GM12891 (cell line): Measurements from ENCODE around the gene DDX41. TPM values are rescaled to one million over a fixed set of nuclear protein-coding genes. Genes with fewer than 3 reads are reported as not detected.
A peak's percentile ranks its signal among the peaks of the same experiment; 100 is the strongest.
"Not testable (repeated sequence)": the region's sequence is repeated elsewhere in the genome, so short reads cannot be mapped to it uniquely, and the experiment has no call there.

Experiments
- DNase-seq: peaks from one replicate; pipeline ENCODE4 v3.0.0; 2011; ENCODE audit warnings: low spot score; ENCODE audit not compliant: insufficient read length
- FAIRE-seq: peaks from 2 replicates; lab custom pipeline; 2011; peaks lifted over from hg19 to GRCh38; lab: Jason Lieb, UNC
- PAX5 ChIP-seq: IDR thresholded peaks from 2 replicates; pipeline ENCODE4 v1.6.1; 2011; ENCODE audit warnings: low read length, moderate library complexity, mild to moderate bottlenecking; ENCODE audit not compliant: insufficient read depth, severe bottlenecking
- POLR2A ChIP-seq: IDR thresholded peaks from 2 replicates; pipeline ENCODE4 v1.6.1; 2011; ENCODE audit warnings: low read depth, low read length, control low read depth
- POLR2AphosphoS5 ChIP-seq: IDR thresholded peaks from 2 replicates; pipeline ENCODE4 v1.6.1; 2011; ENCODE audit warnings: low read depth, low read length, control low read depth
- POU2F2 ChIP-seq: IDR thresholded peaks from 2 replicates; pipeline ENCODE4 v1.6.1; 2011; ENCODE audit warnings: low read depth, mild to moderate bottlenecking, control low read depth, low read length, moderate library complexity
- SPI1 ChIP-seq: IDR thresholded peaks from 2 replicates; pipeline ENCODE4 v1.6.1; 2011; ENCODE audit warnings: low read depth, low read length, control low read depth
- TAF1 ChIP-seq: IDR thresholded peaks from 2 replicates; pipeline ENCODE4 v1.6.1; 2011; ENCODE audit warnings: low read depth, low read length, control low read depth
- polyA plus RNA-seq: library from polyadenylated mRNA; unstranded; fragments of >200 nt; gene quantifications from one replicate; pipeline ENCODE4 v1.2.1, GENCODE V29; 2012; ENCODE audit warnings: low read depth, missing spikeins, inconsistent platforms; ENCODE audit not compliant: missing spikeins

DDX41 gene
- 114 TPM for polyA plus RNA-seq

DNA sequence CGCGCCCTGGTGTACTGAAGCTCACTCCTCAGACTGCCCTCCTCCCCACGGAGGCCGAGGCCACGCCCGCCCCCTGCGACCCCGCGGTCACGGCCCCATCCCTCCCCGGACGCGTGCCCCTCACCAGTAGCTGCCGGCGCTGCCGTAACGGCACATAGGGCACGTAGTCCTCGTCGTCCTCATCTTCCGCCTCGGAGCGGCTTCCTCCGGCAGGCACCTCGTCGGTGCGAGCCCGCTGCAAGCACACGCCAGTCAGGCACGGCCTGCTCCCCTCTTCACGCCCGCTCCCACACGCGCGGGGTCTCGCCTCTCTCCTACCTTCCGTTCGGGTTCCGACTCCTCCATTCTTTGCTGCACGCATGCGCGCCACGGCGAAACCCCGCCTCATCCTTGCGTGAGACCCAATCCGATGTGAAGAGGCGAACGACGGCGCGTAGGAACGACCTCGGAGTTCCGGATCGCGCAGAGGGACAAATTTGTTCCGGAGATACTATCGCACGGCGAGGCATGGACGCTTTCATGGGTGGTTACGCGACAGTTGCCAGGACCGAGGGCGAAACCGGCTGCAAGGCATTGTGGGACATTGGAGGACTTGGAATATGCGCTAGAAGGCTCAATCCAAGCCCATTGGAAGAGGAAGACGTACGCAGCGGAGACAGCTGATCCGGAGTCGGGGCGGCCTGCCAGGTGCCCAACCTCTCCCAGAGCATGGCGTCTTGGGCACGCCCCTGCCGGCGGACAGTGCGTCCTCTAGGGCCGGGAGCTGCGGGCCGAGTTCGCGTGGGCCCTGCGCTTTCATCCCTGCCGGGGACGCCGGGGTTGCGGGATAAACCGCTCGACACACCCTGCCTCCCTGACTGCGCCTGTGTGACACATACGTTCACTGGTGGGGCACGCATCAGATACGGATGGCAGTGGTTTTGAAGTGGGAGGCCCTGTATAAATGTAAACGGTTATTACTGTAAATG is at the start of gene DDX41:
TSS of gene DDX41 (minus strand) at position 361 of the 968 bp plus-strand sequence. CDS start at position 345, 16 bp downstream.
- FAIRE-seq (peak; percentile 99), DNase-seq (peak; percentile 99)

DNA sequence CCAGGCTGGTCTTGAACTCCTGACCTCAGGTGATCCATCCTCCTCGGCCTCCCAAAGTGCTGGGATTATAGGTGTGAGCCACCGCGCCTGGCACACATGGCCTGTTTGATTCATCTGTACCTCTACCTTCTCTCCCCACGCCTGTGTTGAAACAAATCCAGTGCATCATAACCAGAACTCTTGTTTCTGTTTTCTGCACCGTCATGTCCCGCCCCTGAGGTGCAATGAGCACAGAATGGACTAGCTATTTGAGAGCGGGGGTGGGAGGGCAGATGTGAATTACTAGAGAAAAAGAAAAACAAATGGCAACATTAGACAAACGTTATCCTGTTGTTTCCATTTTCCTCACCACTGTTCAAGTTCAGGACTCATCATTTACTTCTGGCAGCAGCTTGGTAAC is 48.3 kb upstream of the DDX41 start:
- TF ChIP-seq TAF1: no peak
- TF ChIP-seq SPI1: no peak
- no peak for TF ChIP-seq POU2F2
- no peak for TF ChIP-seq POLR2A
- no peak for TF ChIP-seq PAX5
- no peak for TF ChIP-seq POLR2AphosphoS5
- DNase-seq (no peak), FAIRE-seq (no peak)

More for the DNA sequence above, at the start of gene DDX41:
- TF ChIP-seq POU2F2 (peak; percentile 15; the same call in 1 of the 2 replicates), SPI1 (no peak), PAX5 (no peak), POLR2A (peak; percentile 79), TAF1 (peak; percentile 79), POLR2AphosphoS5 (peak; percentile 89)

DNA sequence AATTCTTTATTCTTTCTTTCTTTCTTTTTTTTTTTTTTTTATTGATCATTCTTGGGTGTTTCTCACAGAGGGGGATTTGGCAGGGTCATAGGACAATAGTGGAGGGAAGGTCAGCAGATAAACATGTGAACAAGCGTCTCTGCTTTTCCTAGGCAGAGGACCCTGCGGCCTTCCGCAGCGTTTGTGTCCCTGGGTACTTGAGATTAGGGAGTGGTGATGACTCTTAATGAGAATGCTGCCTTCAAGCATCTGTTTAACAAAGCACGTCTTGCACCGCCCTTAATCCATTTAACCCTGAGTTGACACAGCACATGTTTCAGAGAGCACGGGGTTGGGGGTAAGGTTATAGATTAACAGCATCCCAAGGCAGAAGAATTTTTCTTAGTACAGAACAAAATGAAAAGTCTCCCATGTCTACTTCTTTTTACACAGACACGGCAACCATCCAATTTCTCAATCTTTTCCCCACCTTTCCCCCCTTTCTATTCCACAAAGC is 42.7 kb upstream of the DDX41 start:
- not testable (repeated sequence) for DNase-seq, FAIRE-seq

GRCh38 chr5:177557796-177558195 is 41.0 kb upstream of the DDX41 start:
- TF ChIP-seq SPI1 (no peak), TAF1 (no peak), POU2F2 (no peak), POLR2AphosphoS5 (no peak), POLR2A (no peak), PAX5 (no peak)
- FAIRE-seq (no peak), DNase-seq (no peak)

DNA sequence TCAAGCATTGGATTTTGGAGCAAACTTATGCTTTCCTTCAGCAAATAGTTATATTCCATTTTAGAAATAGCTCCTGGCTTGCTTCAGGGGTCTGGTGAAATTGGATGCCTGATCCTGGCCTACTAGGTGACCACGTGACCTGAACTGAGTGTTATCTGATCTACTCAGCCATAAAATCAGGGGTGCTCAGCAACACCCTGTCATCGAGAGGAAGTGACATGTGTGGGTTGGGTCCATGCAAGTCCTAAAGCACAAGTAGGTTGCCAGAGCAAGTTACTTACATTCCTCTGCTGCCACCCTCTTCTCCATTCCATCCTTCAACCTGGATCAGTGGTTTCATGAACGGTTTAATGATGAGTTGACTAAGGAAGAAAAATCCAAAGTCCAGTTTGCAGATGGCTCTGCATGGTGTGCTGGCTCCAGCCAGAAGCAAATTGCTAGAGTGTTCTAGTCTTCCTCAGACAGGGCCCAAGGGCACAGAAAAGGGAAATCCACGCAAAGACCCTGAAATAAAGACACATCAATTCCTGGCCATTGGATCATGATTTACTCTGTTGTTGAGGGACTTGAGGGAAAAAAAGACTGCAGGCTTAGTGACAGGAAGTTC is 40.4 kb upstream of the DDX41 start:
- FAIRE-seq (no peak), DNase-seq (no peak)
- no peak for TF ChIP-seq POU2F2
- TF ChIP-seq SPI1: peak; percentile 35; the same call in 1 of the 2 replicates
- no peak for TF ChIP-seq POLR2AphosphoS5
- TF ChIP-seq PAX5: no peak
- TF ChIP-seq TAF1: no peak
- no peak for TF ChIP-seq POLR2A

GRCh38 chr5:177555665-177556064 is 38.9 kb upstream of the DDX41 start:
- TF ChIP-seq SPI1 (no peak), POLR2A (no peak), PAX5 (no peak), TAF1 (no peak), POLR2AphosphoS5 (no peak)
- DNase-seq: no peak
- no peak for FAIRE-seq

GRCh38 chr5:177555228-177555627 is 38.5 kb upstream of the DDX41 start:
- no peak for TF ChIP-seq POU2F2
- no peak for FAIRE-seq
- DNase-seq: no peak

DNA sequence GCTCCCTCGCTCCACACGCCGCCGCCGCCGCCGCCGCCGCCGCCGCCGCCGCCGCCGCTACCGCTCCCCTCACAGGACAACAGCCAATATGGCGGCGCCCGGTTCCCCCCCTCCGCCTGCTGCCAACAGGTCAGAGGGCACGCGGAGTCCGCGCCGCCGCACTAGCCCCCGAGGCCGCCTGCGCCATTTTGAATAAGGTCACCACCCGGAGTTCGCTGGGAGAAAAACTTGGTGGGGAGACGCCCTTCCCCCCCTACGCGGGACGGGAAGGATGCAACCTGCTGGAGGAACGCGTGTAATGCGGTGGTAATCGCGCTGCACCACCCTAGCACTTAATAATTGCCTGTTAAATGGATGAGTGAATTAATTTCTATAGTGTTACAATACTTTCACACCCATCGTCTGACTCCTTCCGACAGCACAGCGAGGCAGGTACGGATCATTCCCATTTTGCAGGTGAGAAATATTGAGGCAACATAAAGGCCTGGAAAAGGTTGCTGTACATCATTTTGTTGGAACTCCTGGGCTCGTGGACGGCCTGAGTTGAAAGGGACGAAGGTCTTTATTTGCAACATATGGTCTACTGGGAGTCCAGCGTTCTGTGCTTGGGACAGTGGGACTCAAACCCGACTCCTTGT is 37.8 kb upstream of the DDX41 start, which contains the start of gene FAM193B:
TSS of gene FAM193B (minus strand) at position 90 of the 638 bp plus-strand sequence. CDS start 105 bp downstream, outside the sequence.
- FAIRE-seq (peak; percentile 87), DNase-seq (peak; percentile 97)
- TF ChIP-seq TAF1: peak; percentile 61; the same call in 1 of the 2 replicates
- TF ChIP-seq SPI1: no peak
- no peak for TF ChIP-seq POLR2AphosphoS5
- no peak; the same call in 1 of the 2 replicates for TF ChIP-seq POU2F2
- TF ChIP-seq PAX5: no peak
- no peak for TF ChIP-seq POLR2A

DNA sequence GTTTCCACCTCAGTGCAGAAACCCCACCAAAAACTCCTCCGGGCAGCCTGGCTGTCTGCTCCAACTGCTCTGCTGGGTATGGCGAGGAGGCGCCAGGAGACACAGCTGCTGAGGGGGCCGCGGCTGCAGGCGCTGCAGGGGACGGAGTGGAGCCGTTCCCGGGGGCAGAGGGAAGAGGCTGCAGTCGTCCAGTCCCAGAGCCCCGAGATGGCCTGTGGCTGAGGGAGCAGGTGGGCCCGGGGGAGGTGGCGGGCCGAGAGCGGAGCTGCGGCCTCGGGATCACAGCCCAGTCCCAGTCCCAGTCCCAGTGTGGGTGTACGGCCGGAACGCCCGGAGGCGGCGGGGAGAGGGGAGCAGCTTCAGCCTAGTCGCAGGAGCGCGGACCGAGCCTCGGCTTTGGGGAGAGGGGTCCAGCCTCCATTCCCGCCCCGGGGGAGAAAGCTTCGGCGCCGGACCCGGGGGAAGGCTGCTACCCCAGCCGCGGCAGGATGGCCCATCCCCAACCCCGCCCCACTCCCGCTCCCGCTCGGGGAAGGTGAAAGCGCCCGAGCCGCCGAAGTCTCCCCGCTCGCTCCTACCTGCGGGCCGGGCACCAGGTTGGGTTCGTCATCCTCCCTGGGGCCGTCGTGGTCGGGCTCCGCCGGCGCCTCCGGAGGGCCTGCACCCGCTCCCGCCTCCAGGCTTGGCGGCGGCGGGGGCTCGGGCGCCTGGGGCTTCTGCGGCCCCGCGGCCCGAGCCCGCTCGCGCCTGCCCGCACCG is 37.1 kb upstream of the DDX41 start:
- DNase-seq (peak; percentile 75), FAIRE-seq (no peak)
- TF ChIP-seq TAF1 (no peak), POU2F2 (no peak), SPI1 (no peak), PAX5 (no peak), POLR2A (no peak), POLR2AphosphoS5 (no peak)
